Activated naive CD4-positive, alpha-beta T cell treated with anti-CD3 and anti-CD28 coated beads, Interleukin-2, amount 50 U/mL, for 72 hours (primary cell): Measurements from ENCODE around the gene TSR3. TPM values are rescaled to one million over a fixed set of nuclear protein-coding genes. Genes with fewer than 3 reads are reported as not detected.
A peak's percentile ranks its signal among the peaks of the same experiment; 100 is the strongest.

Experiments used
- ATAC-seq, 2 donors: fragments of 150-1000 bp; cut with Tn5 transposase; 2 replicates each; pipeline ENCODE4 v1.10.0; 2021; ENCODE audit warnings: mild to moderate bottlenecking in 2 of 2, moderate library complexity in 2 of 2
- DNase-seq, 2 donors: peaks; one replicate each; pipeline ENCODE4 v3.0.0; 2021 to 2022; ENCODE audit warnings: low spot score in 2 of 2
- H3K27ac Mint-ChIP-seq, 2 donors: one replicate each; pipeline ENCODE4 v1.8.0; 2022; ENCODE audit warnings: mild to moderate bottlenecking in 2 of 2, mixed read lengths in 2 of 2
- H3K36me3 Mint-ChIP-seq, 2 donors: one replicate each; pipeline ENCODE4 v1.8.0; 2022; ENCODE audit warnings: mixed read lengths in 2 of 2
- H3K9me3 Mint-ChIP-seq, 2 donors: one replicate each; pipeline ENCODE4 v1.8.0; 2022; ENCODE audit warnings: mixed read lengths in 2 of 2
- total RNA-seq, 2 donors: library from RNA; stranded (reverse); gene quantifications; one replicate each; pipeline ENCODE4 v1.2.3, GENCODE V29; 2022

Gene TSR3
- total RNA-seq, 2 donors from 2014 or later, result 34.4 to 50.8 TPM

- ATAC-seq (no peak), DNase-seq (no peak)
- Mint-ChIP-seq H3K36me3 (peaks cover 0 to 3% of the 10 kb centered on the region in 2 donors), H3K27ac (no peak overlapping the region), H3K9me3 (no peaks in the 10 kb centered on the region)
Observed at GRCh38 chr16:1325261-1325660, 26.4 kb downstream of the TSR3 start.

- DNase-seq (no peak), ATAC-seq (no peak)
- Mint-ChIP-seq H3K27ac (peak overlapping the region in 1 of 2 donors; percentile 44), H3K36me3 (peaks cover 5 to 7% of the 10 kb centered on the region in 2 donors), H3K9me3 (no peaks in the 10 kb centered on the region)
Observed at GRCh38 chr16:1324286-1324826, 27.3 kb downstream of the TSR3 start.

GRCh38 chr16:1323296-1324239, 28.1 kb downstream of the TSR3 start:
- peak overlapping the region in 1 of 2 donors; percentile 44 for H3K27ac Mint-ChIP-seq
- peaks cover 8 to 11% of the 10 kb centered on the region in 2 donors for H3K36me3 Mint-ChIP-seq
- ATAC-seq (peak in 1 of 2 donors; percentile 4), DNase-seq (no peak)
- no peaks in the 10 kb centered on the region for H3K9me3 Mint-ChIP-seq

DNA sequence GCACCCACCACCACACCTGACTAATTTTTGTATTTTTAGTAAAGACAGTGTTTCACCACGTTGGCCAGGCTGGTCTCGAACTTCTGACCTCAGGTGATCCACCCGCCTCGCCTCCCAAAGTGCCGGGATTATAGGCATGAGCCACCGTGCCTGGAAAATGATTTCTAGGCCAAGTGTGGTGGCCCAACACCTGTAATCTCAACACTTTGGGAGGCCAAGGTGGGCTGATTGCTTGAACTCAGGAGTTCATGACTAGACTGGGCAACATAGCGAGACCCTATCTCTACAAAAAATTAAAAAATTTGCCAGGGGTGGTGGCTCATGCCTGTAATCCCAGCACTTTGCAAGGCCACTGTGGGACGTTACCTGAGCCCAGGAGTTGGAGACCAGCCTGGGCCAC, 29.3 kb downstream of the TSR3 start:
- DNase-seq, result no peak
- H3K9me3 Mint-ChIP-seq, result no peaks in the 10 kb centered on the region
- ATAC-seq, result no peak
- no peak overlapping the region for H3K27ac Mint-ChIP-seq
- peaks cover 19 to 21% of the 10 kb centered on the region in 2 donors for H3K36me3 Mint-ChIP-seq

- H3K9me3 Mint-ChIP-seq, result no peaks in the 10 kb centered on the region
- no peak for DNase-seq
- H3K27ac Mint-ChIP-seq, result peak overlapping the region; percentile 23 to 55
- ATAC-seq, result peak in 1 of 2 donors; percentile 8
- H3K36me3 Mint-ChIP-seq, result peaks cover 24 to 27% of the 10 kb centered on the region in 2 donors
Observed at GRCh38 chr16:1320658-1321240, 30.9 kb downstream of the TSR3 start.

- Mint-ChIP-seq H3K36me3 (peaks cover 24 to 29% of the 10 kb centered on the region in 2 donors), H3K9me3 (no peaks in the 10 kb centered on the region), H3K27ac (peak overlapping the region; percentile 23 to 44)
- no peak for DNase-seq
- no peak for ATAC-seq
Observed at GRCh38 chr16:1320097-1320496, 31.6 kb downstream of the TSR3 start.

GRCh38 chr16:1319041-1319440, 32.6 kb downstream of the TSR3 start:
- DNase-seq (no peak), ATAC-seq (no peak)
- Mint-ChIP-seq H3K27ac (no peak overlapping the region), H3K9me3 (no peaks in the 10 kb centered on the region), H3K36me3 (peaks cover 24 to 33% of the 10 kb centered on the region in 2 donors)

GRCh38 chr16:1318268-1318545, 33.5 kb downstream of the TSR3 start:
- Mint-ChIP-seq H3K36me3 (peaks cover 24 to 33% of the 10 kb centered on the region in 2 donors), H3K9me3 (no peaks in the 10 kb centered on the region), H3K27ac (peak overlapping the region in 1 of 2 donors; percentile 91)
- ATAC-seq, result no peak
- DNase-seq, result no peak

- H3K27ac Mint-ChIP-seq, result peak overlapping the region in 1 of 2 donors; percentile 55
- ATAC-seq (no peak), DNase-seq (no peak)
- H3K36me3 Mint-ChIP-seq, result peaks cover 24 to 33% of the 10 kb centered on the region in 2 donors
- no peaks in the 10 kb centered on the region for H3K9me3 Mint-ChIP-seq
Observed at GRCh38 chr16:1317479-1318267, 34.0 kb downstream of the TSR3 start.

GRCh38 chr16:1316033-1316405, 35.7 kb downstream of the TSR3 start:
- DNase-seq (no peak), ATAC-seq (no peak)
- Mint-ChIP-seq H3K27ac (no peak overlapping the region), H3K36me3 (peaks cover 26 to 36% of the 10 kb centered on the region in 2 donors), H3K9me3 (no peaks in the 10 kb centered on the region)

DNA sequence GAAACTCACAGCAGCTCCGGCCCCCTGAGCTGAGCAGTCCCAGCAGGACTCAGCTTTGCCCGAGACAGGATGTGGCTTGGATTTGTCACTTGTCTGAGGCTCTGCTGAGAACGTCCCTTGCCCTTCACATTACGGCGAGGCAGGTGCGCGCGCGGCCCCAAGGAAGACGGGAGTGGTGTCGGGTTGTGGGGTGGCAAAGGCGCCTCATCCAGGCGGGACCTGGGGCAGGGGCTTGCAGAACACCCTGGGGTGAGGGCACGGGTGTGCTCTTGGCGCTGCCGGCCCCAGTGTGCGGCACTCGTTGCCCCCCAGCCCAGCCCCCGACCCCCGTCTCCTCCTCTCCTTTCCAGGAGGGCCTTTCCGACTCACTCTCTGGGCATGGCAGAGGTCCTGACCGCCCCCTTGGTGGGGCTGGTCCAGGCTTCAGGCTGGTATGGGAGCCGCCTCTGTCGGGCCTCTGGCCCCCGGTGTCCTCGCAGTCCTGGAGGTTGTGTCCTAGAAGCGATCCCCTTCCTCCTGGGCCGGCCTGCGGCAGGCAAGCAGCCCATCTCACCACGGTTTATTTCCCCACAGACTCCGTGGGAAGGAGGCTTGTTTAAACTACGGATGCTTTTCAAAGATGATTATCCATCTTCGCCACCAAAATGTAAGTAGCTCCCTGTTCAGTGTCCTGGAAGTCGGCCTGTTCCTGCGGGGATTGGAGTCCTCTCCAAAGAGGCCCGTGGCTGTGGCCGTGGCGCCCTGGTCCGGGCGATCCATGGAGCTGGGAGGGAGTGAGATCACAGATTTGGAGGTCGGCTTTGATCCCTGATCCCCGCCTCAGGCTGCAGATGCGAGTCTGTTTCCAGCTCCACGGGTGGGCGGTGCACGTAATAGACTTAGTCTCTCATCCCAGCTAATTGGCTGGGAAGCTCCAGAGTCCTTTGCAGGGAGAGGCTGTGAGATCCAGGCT, 36.3 kb downstream of the TSR3 start:
- no peak for DNase-seq
- Mint-ChIP-seq H3K9me3 (no peaks in the 10 kb centered on the region), H3K36me3 (peaks cover 31 to 43% of the 10 kb centered on the region in 2 donors), H3K27ac (peak overlapping the region in 1 of 2 donors; percentile 50)
- ATAC-seq, result no peak

- Mint-ChIP-seq H3K36me3 (peaks cover 31 to 44% of the 10 kb centered on the region in 2 donors), H3K27ac (peak overlapping the region; percentile 56 to 68), H3K9me3 (no peaks in the 10 kb centered on the region)
- ATAC-seq (no peak), DNase-seq (no peak)
Observed at GRCh38 chr16:1314399-1315068, 37.1 kb downstream of the TSR3 start.

GRCh38 chr16:1313721-1314369, 37.8 kb downstream of the TSR3 start:
- H3K36me3 Mint-ChIP-seq, result peaks cover 31 to 38% of the 10 kb centered on the region in 2 donors
- DNase-seq, result no peak
- H3K9me3 Mint-ChIP-seq, result no peaks in the 10 kb centered on the region
- no peak for ATAC-seq
- peak overlapping the region; percentile 56 to 68 for H3K27ac Mint-ChIP-seq

GRCh38 chr16:1312903-1313302, 38.8 kb downstream of the TSR3 start:
- H3K36me3 Mint-ChIP-seq, result peaks cover 23 to 31% of the 10 kb centered on the region in 2 donors
- ATAC-seq, result no peak
- H3K9me3 Mint-ChIP-seq, result no peaks in the 10 kb centered on the region
- H3K27ac Mint-ChIP-seq, result peak overlapping the region; percentile 27 to 65
- no peak for DNase-seq

DNA sequence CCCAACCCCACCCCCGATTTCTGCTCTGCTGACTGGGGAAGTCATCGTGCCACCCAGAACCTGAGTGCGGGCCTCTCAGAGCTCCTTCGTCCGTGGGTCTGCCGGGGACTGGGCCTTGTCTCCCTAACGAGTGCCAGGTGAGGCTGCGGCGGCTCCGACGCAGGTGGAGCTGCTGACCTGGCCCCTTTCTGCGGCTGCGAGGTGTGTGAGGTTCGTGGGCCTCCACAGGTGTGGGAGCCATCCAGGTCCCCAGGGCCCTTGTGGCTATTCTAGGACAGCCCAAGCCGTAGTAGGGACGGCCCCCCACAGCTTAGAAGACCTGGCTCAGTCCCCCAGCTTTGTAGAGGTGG, 39.2 kb downstream of the TSR3 start:
- Mint-ChIP-seq H3K27ac (peak overlapping the region; percentile 27 to 44), H3K36me3 (peaks cover 19 to 27% of the 10 kb centered on the region in 2 donors), H3K9me3 (no peaks in the 10 kb centered on the region)
- ATAC-seq, result no peak
- no peak for DNase-seq
